SK-N-SH (cell line): Measurements from ENCODE around the gene SLC40A1. TPM values are rescaled to one million over a fixed set of nuclear protein-coding genes. Genes with fewer than 3 reads are reported as not detected.

Experiments
- CTCF ChIA-PET: fragments of 300-600, 350-600 bp; formaldehyde crosslinking; extraction: SDS; loops from one replicate; lab custom pipeline; 2021; lab: Yijun Ruan, JAX
- POLR2A ChIA-PET: fragments of 350-600 bp; sonication (Branson Sonifier 250); formaldehyde crosslinking; extraction: SDS; loops from one replicate; lab custom pipeline; 2020; ENCODE audit warnings: antibody characterized with exemption, inconsistent platforms; lab: Yijun Ruan, JAX
- DNase-seq: peaks from one replicate; pipeline ENCODE4 v3.0.0; 2012
- H2AFZ ChIP-seq: fragments of 200-600 bp; sonication (generic); 2 replicates; pipeline ENCODE4 v1.8.1; 2016; ENCODE audit warnings: antibody characterized with exemption, mild to moderate bottlenecking, low read depth
- H3F3A ChIP-seq: fragments of 200-600 bp; sonication (generic); replicated peaks from 2 replicates; pipeline ENCODE3; 2016; ENCODE audit warnings: antibody characterized with exemption, mild to moderate bottlenecking; ENCODE audit not compliant: insufficient read depth
- H3K27ac ChIP-seq, 2 experiments: fragments of 200-500 bp in 1 of 2; fragments of 200-600 bp in 1 of 2; sonication (Bioruptor generic) in 1 of 2; sonication (generic), shearing (Covaris generic) in 1 of 2; 2 replicates each; pipeline versions ENCODE4 v1.5.1 to v1.6.1; 2014 to 2016; ENCODE audit warnings: low read depth in 2 of 2, inconsistent platforms in 1 of 2, low read length in 1 of 2, mild to moderate bottlenecking in 1 of 2, mixed read lengths in 1 of 2
- H3K27me3 ChIP-seq: fragments of 200-600 bp; sonication (generic), shearing (Covaris generic); 2 replicates; pipeline ENCODE4 v1.6.1; 2016; ENCODE audit warnings: mixed run types; ENCODE audit not compliant: insufficient read depth
- H3K36me3 ChIP-seq, 2 experiments: fragments of 200-500 bp in 1 of 2; fragments of 200-600 bp in 1 of 2; sonication (Bioruptor generic) in 1 of 2; sonication (generic) in 1 of 2; replicated peaks in 1 of 2; 2 replicates each; pipeline versions ENCODE3 to v1.5.1; 2014 to 2016; ENCODE audit warnings: low read length in 1 of 2, mild to moderate bottlenecking in 1 of 2; ENCODE audit not compliant: insufficient read depth in 2 of 2, control insufficient read depth in 1 of 2
- H3K4me1 ChIP-seq, 2 experiments: fragments of 200-500 bp in 1 of 2; fragments of 200-600 bp in 1 of 2; sonication (Bioruptor generic) in 1 of 2; sonication (generic), shearing (Covaris generic) in 1 of 2; 2 replicates each; pipeline versions ENCODE4 v1.5.1 to v1.6.1; 2014 to 2016; ENCODE audit warnings: low read depth in 1 of 2, low read length in 1 of 2, mixed run types in 1 of 2; ENCODE audit not compliant: insufficient read depth in 2 of 2, control insufficient read depth in 1 of 2
- H3K4me2 ChIP-seq: fragments of 200-600 bp; sonication (generic), shearing (Covaris generic); 2 replicates; pipeline ENCODE4 v1.6.1; 2017; ENCODE audit warnings: mixed run types
- H3K4me3 ChIP-seq, 2 experiments: fragments of 200-500 bp in 1 of 2; fragments of 200-600 bp in 1 of 2; sonication (Bioruptor generic) in 1 of 2; sonication (generic), shearing (Covaris generic) in 1 of 2; 2 replicates each; pipeline versions ENCODE4 v1.5.1 to v1.8.1; 2014 to 2016; ENCODE audit warnings: low read depth in 2 of 2, inconsistent platforms in 1 of 2, low read length in 1 of 2, mild to moderate bottlenecking in 1 of 2, mixed read lengths in 1 of 2, moderate library complexity in 1 of 2
- H3K79me2 ChIP-seq: fragments of 200-600 bp; sonication (generic); 2 replicates; pipeline ENCODE4 v1.8.1; 2017; ENCODE audit warnings: mild to moderate bottlenecking; ENCODE audit not compliant: insufficient read depth
- H3K9ac ChIP-seq: fragments of 200-600 bp; sonication (generic); 2 replicates; pipeline ENCODE4 v1.6.1; 2017; ENCODE audit warnings: mixed run types
- H3K9me2 ChIP-seq: fragments of 200-600 bp; sonication (generic); 2 replicates; pipeline ENCODE4 v1.6.1; 2017; ENCODE audit warnings: mixed run types
- H3K9me3 ChIP-seq: fragments of 200-600 bp; sonication (generic); 2 replicates; pipeline ENCODE4 v1.6.1; 2017; ENCODE audit warnings: mixed run types, mild to moderate bottlenecking, moderate library complexity
- H4K20me1 ChIP-seq: fragments of 200-600 bp; sonication (generic); 2 replicates; pipeline ENCODE4 v1.6.1; 2017; ENCODE audit warnings: mild to moderate bottlenecking, mixed run types; ENCODE audit not compliant: insufficient read depth
- CHD2 ChIP-seq: fragments of 150-350 bp; IDR thresholded peaks from 2 replicates; pipeline ENCODE4 v1.6.1; 2018; ENCODE audit warnings: low read length; ENCODE audit not compliant: partially characterized antibody
- EP300 ChIP-seq, 2 experiments: IDR thresholded peaks; 2 replicates each; pipeline versions ENCODE4 v1.4.0 to v1.6.1; 2012; ENCODE audit warnings: borderline replicate concordance in 1 of 2, low read depth in 1 of 2, low read length in 1 of 2
- EZH2phosphoT487 ChIP-seq: fragments of 200-600 bp; sonication (generic); IDR thresholded peaks from 2 replicates; pipeline ENCODE4 v1.6.1; 2017; ENCODE audit warnings: low read depth, mixed run types, mild to moderate bottlenecking, antibody characterized with exemption, moderate library complexity, borderline replicate concordance
- FOSL2 ChIP-seq: IDR thresholded peaks from 2 replicates; pipeline ENCODE4 v1.4.0; 2012; ENCODE audit warnings: low read depth, mild to moderate bottlenecking, moderate library complexity, borderline replicate concordance
- FOXJ3 ChIP-seq: sonication (generic); formaldehyde crosslinking; IDR thresholded peaks from 2 replicates; pipeline ENCODE4 v1.5.1; 2020; ENCODE audit warnings: mild to moderate bottlenecking, missing genetic modification reagents
- FOXM1 ChIP-seq: IDR thresholded peaks from 2 replicates; pipeline ENCODE4 v1.4.0; 2012; ENCODE audit warnings: low read depth, mild to moderate bottlenecking
- IRF3 ChIP-seq: fragments of 150-350 bp; IDR thresholded peaks from 2 replicates; pipeline ENCODE4 v1.6.1; 2016; ENCODE audit warnings: mild to moderate bottlenecking, low read depth, low read length
- MEF2A ChIP-seq: IDR thresholded peaks from 2 replicates; pipeline ENCODE4 v1.4.0; 2012; ENCODE audit warnings: low read depth, borderline replicate concordance
- TCF12 ChIP-seq: IDR thresholded peaks from 2 replicates; pipeline ENCODE4 v1.4.0; 2012
- USF1 ChIP-seq: IDR thresholded peaks from 2 replicates; pipeline ENCODE4 v1.4.0; 2012; ENCODE audit warnings: low read depth, borderline replicate concordance
- WGBS: methylation state at CpG from one replicate; pipeline ENCODE4 v1.1.6; 2017; ENCODE audit warnings: low lambda C conversion rate; 5-methylcytosine and 5-hydroxymethylcytosine counted together
- polyA plus RNA-seq, 3 experiments: library from polyadenylated mRNA; depleted of rRNA; stranded (reverse); fragments of >200 nt; gene quantifications; 2 replicates each; pipeline ENCODE4 v1.2.3, GENCODE V29; 2012
- TF ChIP-seq, protein P1 (sequence below): IDR thresholded peaks from 2 replicates; pipeline ENCODE4; 2012
- TF ChIP-seq, protein P2 (sequence below): IDR thresholded peaks from 2 replicates; pipeline ENCODE4 v1.6.1; 2012; ENCODE audit warnings: mild to moderate bottlenecking, low read depth, low read length, moderate library complexity

SLC40A1 gene
- polyA plus RNA-seq, 1 of the 3 experiments (the other 2 are of a cell fraction), result 1.8 TPM

DNA sequence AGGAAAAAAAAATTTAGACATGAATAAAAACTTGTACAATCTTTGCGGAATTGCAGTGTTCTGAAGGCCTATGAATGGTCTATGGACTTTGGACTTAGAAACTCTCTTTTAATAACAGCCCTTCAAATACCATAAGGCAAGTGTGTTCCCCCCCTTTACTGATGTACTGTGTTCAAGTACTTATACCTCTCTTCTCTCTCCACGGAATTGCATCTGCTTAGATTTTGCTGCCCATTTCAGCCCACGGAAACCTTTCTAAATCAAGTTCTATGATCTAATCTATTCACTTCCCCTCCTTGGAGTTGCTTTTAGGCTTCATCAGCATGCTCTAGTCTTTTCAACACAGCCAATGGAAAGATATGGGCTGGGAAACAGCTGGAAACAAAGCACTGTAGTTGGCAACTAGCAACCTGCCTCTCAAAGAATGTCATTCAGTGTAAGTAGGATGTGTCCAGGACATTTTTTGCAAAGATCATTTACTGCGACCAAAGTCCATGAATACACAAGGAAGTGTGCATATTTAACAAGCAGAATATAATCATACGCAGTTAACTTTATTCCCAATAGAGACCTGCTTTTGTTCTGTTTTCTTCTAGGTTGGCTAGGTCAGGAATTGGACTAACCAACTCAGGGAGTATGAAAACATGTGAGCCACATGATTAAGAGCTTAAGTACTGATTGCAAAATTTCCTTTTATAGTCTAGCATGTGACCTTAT is 58.0 kb downstream of the SLC40A1 start:
- 72% methylated on average over 5 of the region's 5 CpGs for WGBS
- Histone ChIP-seq H3K4me3 (no peak overlapping the region), H3K27ac (no peak overlapping the region), H3K4me2 (no peak overlapping the region), H2AFZ (no peak overlapping the region), H3K9me2 (no peaks in the 10 kb centered on the region), H3K9ac (no peak overlapping the region), H3K9me3 (no peaks in the 10 kb centered on the region), H3K79me2 (no peaks in the 10 kb centered on the region), H3K36me3 (no peaks in the 10 kb centered on the region), H3K27me3 (no peaks in the 10 kb centered on the region), H3K4me1 (no peaks in the 10 kb centered on the region), H4K20me1 (no peaks in the 10 kb centered on the region), H3F3A (no peaks in the 10 kb centered on the region)
- TF ChIP-seq CHD2 (no peak), TCF12 (no peak), EZH2phosphoT487 (no peak), FOXJ3 (CRISPR knock-in tag) (no peak), FOXM1 (no peak), USF1 (no peak), EP300 (IDR thresholded peaks at IDR 0.05; ENCODE audit: borderline replicate concordance in 1 of 2, low read depth in 1 of 2, low read length in 1 of 2) (no peak), IRF3 (no peak), FOSL2 (no peak), MEF2A (no peak)
- TF ChIP-seq, protein P1, sequence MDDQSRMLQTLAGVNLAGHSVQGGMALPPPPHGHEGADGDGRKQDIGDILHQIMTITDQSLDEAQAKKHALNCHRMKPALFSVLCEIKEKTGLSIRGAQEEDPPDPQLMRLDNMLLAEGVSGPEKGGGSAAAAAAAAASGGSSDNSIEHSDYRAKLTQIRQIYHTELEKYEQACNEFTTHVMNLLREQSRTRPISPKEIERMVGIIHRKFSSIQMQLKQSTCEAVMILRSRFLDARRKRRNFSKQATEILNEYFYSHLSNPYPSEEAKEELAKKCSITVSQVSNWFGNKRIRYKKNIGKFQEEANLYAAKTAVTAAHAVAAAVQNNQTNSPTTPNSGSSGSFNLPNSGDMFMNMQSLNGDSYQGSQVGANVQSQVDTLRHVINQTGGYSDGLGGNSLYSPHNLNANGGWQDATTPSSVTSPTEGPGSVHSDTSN, result no peak
- TF ChIP-seq, protein P2, sequence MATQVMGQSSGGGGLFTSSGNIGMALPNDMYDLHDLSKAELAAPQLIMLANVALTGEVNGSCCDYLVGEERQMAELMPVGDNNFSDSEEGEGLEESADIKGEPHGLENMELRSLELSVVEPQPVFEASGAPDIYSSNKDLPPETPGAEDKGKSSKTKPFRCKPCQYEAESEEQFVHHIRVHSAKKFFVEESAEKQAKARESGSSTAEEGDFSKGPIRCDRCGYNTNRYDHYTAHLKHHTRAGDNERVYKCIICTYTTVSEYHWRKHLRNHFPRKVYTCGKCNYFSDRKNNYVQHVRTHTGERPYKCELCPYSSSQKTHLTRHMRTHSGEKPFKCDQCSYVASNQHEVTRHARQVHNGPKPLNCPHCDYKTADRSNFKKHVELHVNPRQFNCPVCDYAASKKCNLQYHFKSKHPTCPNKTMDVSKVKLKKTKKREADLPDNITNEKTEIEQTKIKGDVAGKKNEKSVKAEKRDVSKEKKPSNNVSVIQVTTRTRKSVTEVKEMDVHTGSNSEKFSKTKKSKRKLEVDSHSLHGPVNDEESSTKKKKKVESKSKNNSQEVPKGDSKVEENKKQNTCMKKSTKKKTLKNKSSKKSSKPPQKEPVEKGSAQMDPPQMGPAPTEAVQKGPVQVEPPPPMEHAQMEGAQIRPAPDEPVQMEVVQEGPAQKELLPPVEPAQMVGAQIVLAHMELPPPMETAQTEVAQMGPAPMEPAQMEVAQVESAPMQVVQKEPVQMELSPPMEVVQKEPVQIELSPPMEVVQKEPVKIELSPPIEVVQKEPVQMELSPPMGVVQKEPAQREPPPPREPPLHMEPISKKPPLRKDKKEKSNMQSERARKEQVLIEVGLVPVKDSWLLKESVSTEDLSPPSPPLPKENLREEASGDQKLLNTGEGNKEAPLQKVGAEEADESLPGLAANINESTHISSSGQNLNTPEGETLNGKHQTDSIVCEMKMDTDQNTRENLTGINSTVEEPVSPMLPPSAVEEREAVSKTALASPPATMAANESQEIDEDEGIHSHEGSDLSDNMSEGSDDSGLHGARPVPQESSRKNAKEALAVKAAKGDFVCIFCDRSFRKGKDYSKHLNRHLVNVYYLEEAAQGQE, result no peak
- POLR2A ChIA-PET, result no interaction called here
- DNase-seq, result no peak
- CTCF ChIA-PET, result no interaction called here
